HG03039 (cell line): ENCODE measurements around the gene PTDSS2.

Source experiments
- ATAC-seq: cut with Tn5 transposase; IDR thresholded peaks from one replicate; pipeline ENCODE4 v1.9.1; 2021; ENCODE audit warnings: mild to moderate bottlenecking, moderate library complexity; ENCODE audit not compliant: unreplicated experiment

PTDSS2 gene

GRCh38 chr11:445765-446588 is 4.1 kb upstream of the PTDSS2 start:
- ATAC-seq: no peak

GRCh38 chr11:446891-447290 is 3.2 kb upstream of the PTDSS2 start:
- no peak for ATAC-seq

DNA sequence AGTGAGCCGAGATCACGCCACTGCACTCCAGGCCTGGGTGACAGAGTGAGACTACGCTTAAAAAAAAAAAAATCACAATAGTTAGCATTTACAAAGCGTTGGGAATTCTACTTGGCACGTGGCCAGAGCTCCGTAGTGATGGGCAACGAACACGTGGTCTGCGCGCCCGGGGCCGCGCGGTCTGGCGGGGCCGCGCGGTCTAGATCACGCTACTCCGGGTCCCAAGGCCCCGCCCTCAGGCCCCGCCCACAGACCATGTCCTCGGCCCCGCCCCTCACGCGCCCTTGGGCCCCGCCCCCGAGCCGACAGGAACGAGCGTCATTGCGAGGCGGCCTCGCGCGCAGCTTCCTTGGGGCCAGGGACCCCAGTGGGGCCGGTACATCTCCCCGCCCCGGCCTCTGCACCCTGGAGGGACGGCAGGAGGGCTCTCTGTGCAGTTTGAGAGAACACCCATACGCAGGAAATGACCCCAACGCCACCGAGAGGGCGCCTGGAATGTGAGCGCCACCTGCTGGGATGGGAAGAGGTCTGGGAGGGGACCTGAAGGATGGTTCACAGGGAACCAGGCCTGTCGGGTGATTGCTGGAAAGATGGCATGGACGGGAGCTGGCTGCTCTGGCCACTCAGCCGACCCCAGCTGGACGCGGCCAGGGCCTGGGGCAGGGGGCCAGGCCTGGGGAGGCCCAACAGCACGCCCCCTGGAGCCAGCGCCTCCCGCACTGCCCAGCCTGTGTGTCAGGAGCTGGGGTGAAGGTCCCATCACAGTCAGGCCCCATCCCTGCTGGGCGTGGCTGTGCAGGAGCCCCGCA is 2.0 kb upstream of the PTDSS2 start:
- ATAC-seq: peak; percentile 53

- no peak for ATAC-seq
Observed at GRCh38 chr11:450809-451451, 851 bp downstream of the PTDSS2 start.

- no peak for ATAC-seq
Observed at GRCh38 chr11:451738-452137, 1.7 kb downstream of the PTDSS2 start.

DNA sequence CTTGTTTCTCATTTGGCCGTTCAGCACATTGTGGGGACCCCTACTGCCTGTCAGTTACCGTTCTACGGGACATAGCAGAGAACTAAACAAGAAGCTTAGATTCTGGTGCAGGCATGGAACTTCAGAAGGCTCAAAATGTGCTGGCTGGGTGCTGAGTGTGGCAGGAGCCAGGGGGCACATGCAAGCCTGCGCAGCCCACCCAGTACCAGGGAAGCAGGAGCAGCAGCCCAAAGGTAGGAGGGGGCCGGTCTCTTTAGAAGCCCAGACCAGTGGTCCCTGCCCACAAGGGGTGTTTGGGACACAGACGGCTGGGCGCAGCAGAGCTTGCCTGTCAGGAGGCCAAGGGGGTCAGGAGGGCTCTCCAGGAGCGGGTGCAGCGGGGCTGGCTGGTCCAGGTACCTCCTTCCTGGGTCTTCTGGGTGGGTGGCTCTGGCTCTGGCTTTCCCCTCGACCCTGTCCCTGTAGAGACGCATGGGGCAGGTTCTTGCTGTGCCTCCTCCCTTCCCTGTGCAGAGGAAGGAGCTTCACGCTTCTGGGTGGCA is 2.2 kb downstream of the PTDSS2 start:
- no peak for ATAC-seq

GRCh38 chr11:452916-453527 is 2.9 kb downstream of the PTDSS2 start:
- ATAC-seq: no peak

DNA sequence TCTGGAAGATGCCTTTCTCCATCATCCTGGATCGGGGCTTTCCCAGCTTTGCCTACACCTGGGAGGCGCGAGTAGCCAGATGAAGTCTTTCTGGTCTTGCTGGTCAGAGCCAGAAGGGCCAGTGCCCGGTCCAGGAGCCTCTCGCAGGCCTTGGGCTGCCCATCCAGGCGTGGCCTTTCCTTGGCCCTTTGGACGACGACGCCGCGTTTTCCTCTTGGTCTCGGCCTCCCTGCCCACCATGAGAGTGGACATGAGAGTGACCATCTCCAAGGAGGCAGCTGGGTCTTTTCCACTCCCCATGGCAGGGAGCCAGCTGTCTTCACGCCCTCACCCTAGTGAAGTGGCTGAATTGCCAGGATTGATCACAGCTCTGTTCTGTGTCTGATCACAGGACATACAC is 3.5 kb downstream of the PTDSS2 start:
- ATAC-seq: no peak

DNA sequence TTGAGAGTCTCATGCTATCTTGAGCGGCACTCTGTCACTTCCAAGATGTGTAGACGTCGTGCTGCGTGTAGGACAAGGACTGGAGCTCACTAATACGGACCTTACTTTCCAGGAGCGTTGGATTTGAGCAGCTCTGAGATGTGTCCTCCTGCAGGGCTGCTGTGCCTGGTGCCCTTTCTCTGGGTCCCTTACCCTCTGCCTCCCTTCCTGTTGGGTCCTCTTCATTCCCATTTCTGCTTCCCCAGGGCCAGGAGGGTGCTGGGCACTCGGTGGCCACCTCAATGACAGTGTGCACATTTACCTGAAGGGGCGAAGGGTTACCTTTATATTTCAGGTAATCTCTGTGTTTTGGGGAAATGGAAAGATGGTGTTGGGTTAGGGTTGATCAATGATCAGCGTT is 4.0 kb downstream of the PTDSS2 start:
- no peak for ATAC-seq

DNA sequence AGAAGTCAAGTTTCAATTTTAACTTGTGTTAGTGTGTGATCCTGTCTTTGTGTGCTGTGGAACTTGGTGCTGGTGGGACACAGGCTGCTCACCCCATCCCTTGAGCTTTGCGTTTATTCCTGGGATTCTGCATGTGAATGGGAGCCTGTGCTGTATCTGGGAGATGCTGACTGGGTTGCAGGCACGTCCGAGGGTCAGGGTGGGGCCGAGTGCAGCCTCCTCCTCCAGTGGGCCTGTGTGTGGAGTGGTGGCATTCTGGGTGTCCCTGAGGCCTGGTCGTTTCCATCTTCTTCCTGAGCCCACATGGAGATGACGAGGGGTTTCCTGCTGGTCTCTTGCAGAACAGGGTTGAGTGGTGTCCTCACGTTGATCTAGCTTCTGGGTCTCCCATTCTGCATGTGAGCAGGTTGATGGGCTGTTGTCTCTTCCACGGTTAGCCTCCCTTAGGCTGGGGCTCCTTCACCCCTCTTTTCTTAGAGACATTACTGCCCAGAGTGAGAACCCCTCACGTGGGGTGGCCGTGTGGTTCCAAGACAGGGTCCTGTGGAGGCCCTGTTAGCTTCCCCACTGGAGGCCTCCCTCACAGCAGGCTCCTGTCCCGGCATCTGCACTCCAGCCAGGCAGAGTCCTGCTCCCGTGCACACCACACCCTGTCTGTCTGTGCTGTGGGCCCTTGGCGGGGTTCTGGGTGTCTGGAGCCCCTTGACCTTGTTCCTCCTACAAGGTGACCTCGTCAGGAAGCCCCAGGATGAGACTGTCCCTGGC is 4.9 kb downstream of the PTDSS2 start:
- no peak for ATAC-seq

GRCh38 chr11:455566-456147 is 5.6 kb downstream of the PTDSS2 start:
- ATAC-seq: no peak

DNA sequence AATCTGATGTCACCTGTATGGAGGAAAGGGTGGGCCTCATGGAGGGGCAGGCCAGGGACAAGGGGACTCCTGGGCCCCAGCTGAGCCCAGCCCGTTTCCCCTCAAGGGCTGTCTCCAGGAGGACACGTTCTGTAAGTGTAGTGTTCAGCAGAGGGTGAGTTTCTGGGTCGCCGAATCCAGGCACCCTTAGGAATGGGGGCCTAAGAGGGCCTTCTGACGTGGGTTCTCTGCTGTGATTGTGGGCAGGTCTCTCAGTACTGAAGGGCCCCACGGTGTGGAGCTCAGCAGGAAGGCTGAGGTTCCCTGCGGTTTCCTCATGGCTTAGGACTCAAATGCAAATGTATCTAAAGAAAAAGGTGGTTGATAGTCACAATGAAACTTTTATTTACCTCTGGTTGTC is 6.5 kb downstream of the PTDSS2 start:
- ATAC-seq: no peak

DNA sequence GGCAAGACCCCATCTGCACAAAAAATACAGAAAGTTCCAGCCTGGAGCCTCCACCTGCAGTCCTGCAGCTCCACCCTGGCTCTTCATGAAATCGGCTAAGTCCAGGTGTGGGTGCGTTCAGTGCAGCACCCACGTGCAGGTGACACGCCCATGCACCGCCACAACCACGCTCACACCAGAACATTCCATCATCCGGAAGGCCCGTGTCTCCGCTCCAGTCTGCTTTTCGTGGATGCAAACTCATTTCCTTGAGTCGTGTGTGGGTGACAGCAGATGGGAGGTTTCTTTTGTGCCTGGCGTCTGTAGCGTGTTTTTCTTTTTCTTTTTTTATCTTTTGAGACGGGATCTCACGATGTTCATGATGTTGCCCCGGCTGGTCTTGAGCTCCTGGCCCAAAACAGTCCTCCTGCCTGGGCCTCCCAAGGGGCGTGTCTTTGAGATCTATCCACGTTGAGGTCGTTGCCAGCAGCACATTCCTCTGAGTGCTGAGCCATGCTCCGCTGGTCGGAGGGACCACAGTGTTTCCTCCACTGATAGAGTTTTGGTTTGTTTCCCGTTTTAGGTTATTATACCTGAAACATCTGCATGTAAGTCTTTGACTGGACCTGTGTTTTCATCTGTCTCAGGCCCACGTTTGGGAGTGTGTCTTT is 7.2 kb downstream of the PTDSS2 start:
- no peak for ATAC-seq

GRCh38 chr11:459511-460220 is 9.6 kb downstream of the PTDSS2 start:
- ATAC-seq: no peak

- ATAC-seq: no peak
Observed at GRCh38 chr11:460331-461199, 10.5 kb downstream of the PTDSS2 start.

DNA sequence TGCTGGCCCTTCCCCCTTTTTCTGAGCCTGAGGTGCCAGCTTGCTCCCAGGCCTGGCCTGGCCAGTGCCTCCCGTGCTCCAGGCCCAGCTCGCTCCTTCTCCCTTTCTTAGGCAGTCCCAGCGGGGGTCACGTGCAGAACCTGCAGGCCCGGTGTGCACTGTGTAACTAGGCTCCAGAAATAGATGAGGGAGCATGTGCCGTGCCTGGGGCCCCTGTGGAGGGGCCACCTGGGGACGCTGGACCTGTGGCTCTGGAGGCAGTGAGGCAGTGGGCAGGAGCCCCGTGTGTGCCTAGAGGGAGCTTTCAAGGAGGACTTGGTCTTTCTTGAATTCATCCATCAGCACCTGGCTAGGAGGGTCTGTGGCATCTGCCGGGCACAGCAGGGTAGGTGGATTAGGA is 11.5 kb downstream of the PTDSS2 start:
- no peak for ATAC-seq

GRCh38 chr11:462107-462890 is 12.2 kb downstream of the PTDSS2 start:
- no peak for ATAC-seq
